HG03571 (cell line): ENCODE results near the gene GBP2.

Experiments
- ATAC-seq: cut with Tn5 transposase; IDR thresholded peaks from one replicate; pipeline ENCODE4 v1.9.1; 2021; ENCODE audit not compliant: unreplicated experiment

The GBP2 gene, protein sequence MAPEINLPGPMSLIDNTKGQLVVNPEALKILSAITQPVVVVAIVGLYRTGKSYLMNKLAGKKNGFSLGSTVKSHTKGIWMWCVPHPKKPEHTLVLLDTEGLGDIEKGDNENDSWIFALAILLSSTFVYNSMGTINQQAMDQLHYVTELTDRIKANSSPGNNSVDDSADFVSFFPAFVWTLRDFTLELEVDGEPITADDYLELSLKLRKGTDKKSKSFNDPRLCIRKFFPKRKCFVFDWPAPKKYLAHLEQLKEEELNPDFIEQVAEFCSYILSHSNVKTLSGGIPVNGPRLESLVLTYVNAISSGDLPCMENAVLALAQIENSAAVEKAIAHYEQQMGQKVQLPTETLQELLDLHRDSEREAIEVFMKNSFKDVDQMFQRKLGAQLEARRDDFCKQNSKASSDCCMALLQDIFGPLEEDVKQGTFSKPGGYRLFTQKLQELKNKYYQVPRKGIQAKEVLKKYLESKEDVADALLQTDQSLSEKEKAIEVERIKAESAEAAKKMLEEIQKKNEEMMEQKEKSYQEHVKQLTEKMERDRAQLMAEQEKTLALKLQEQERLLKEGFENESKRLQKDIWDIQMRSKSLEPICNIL

GRCh38 chr1:89125913-89126580, at the start of gene GBP2:
TSS of gene GBP2 (minus strand) at chr1:89126114. CDS start at chr1:89121966, 4,148 bp downstream.
- peak; percentile 75 for ATAC-seq

GRCh38 chr1:89174491-89174890, 48.6 kb upstream of the GBP2 start:
- ATAC-seq = no peak

DNA sequence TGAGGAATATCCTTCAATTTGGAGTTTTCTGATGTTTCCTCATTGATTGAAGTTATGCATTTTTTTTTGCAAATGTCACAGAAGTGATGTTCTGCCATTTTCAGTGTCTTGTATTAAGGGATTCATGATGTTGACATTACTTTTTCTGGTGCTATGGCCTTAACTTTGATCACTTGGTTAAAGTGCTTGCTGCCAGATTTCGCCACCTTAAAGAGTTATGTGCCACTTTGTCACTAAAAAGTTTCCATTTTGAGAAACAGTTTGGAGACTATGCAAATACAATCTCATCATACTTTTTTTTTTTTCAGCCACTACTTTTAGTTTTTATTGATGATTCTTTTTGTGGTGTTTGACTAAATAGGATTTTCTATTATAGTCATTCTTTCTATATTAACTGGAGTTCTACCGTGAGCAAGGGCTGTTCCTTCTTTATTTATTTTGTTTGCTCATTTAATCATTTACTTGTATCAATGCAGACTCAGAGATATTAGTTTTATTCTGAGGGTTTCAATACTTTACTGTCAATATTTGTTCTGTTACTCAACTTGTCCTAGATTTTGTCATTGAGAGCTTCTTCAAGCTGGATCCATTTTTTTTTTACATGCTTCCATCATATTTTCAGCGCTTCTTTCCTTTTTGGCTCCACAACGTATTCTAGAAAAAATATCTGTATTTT, 46.7 kb upstream of the GBP2 start:
- ATAC-seq = no peak

- ATAC-seq = no peak
Observed at GRCh38 chr1:89171067-89171438, 45.1 kb upstream of the GBP2 start.

GRCh38 chr1:89170170-89171066, 44.5 kb upstream of the GBP2 start:
- no peak for ATAC-seq

DNA sequence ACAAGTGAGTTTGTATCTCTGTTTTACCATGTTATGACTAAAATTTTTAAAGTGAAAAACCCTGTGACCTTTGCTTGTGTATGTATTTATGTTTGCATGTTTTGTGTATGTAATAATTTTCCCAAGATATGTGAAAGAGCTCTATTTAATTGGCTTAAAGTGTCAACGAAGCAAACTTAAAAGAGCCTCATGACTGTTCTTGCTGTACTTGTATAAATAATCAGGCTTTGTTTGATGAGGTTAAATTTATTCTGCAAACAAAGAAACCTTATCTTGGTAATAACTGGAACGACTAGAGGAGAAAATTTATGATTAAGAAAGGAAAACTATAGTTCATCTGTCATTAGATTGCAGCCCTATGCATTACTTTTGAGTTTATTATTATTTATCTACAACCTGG, 43.3 kb upstream of the GBP2 start:
- no peak for ATAC-seq

DNA sequence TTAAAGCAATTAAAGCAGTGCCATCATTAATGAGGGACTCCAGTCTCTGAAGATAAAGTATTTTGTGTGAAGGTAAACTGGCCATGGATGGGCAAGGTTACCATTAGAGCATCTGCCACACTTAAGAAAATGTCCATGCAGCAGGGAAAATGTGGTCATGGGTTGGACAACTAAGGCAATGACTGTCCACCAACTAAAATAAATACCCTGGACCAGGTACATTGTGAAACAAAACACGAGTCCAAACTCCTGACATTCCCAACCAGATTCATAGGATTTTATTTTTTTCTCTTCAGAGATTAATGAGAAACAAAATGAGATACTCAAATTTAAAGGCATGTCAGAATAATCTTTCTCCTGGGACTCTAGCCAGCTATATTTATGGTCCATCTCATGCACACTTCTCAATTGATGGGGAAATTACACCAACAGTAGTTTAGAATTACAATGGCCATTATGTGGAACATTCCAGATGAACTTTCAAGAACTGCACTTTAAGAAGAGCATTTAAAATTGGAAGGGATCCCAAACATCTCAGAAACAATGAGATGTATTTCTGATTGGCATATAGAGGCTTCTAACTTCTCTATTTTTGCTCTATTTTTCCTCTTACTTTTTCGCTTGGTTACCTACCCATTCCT, 41.8 kb upstream of the GBP2 start:
- ATAC-seq = no peak

GRCh38 chr1:89166705-89167104, 40.8 kb upstream of the GBP2 start:
- no peak for ATAC-seq

- no peak for ATAC-seq
Observed at GRCh38 chr1:89165811-89166210, 39.9 kb upstream of the GBP2 start.

DNA sequence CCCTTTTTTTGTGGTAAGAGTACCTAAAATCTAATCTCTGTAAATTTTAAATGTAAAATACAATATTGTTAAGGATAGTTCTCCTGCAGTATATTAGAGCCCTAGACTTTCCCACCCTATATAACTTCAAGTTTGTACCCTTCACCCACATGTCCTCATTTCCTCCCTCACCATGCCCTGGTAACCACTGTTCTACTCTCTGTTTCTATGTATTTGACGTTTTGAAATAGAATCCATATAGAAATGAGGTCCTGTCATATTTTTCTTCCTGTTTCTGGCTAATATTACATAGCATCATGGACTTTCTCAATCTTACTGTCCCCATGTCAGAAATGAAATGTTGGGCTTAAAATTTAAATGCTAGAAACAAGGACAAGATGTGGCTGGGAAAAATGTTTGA, 25.1 kb upstream of the GBP2 start:
- ATAC-seq = no peak

DNA sequence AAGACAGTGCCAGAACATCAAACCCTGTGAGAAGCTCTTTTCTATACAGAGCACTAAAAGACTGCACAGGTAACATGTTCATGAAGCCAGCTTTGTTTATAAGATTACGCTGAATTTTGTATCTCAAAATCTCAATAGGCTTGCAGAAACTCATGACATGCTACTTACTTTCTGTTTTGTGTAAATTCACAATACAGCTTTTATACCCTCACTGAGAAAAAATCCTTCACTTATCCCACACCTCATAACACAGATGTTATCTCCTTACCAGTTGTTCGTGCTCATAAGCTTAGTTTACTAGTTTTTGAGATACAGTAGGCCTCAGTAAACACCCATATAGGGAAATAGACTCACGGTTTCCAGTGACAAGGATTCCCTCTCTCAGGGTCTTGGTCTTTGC, 24.1 kb upstream of the GBP2 start:
- ATAC-seq = no peak

DNA sequence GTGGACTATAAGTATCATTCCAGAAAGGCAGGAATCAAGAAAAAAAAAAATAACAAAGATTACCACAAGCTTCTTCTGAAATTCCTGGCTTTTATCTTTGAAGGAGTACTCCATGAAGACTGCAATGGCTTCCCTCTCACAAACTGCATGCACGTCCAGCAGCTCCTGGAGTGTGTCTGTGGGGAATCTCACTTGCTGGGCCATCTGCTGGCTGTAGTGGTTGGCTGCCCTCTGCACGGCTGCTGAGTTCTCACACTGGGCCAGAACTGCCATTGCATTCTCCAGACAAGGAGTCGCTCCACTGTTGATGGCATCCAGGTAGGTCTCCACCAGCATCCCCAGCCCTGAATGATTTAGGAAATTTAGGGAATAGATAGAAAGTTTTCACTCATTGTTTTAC, 23.3 kb upstream of the GBP2 start:
- ATAC-seq = no peak

DNA sequence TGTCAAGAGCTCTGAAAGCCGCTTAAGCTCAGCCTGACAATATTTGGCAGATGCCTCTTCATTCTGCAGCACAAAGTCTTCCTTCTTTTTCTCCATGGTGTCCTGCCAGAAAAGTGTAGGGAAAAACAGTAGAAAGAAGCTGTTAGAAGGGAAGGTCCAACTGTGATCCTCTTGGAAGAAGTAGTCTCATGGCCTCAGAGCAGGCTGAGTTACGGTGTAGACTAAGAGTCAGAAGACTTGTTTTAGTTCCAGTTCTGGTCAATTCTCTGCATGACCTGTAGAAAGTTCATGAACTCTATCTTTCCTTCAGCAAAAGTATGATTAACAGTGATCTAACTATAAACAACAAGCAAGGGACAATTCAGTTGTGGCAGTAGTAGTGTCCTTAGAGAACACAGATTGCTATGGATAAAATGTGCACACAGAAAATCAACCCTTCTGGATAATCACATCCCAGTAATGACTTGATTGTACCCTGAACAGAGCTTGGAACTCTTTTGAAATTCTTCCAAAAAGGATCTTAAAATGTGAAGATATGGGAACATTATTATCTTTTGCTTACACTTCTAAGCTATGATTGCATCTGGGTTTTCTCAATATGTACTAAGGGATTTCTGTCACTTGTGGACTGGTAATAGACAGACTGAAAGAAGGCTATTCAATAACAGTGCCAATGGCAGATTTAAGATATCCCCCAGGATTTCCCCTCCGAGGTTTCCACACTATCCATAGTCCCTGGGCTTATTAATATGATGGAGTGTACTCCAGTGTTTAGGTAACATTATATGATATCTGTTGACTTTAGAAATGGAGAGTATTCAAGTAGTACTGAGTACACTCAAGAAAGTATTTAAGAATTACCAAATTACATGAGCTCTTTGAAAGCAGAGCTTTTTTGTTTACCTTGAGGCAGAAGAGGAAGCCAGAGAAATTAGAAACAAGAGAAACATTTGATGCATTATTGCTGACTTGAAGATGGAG, 22.1 kb upstream of the GBP2 start:
- ATAC-seq = no peak

DNA sequence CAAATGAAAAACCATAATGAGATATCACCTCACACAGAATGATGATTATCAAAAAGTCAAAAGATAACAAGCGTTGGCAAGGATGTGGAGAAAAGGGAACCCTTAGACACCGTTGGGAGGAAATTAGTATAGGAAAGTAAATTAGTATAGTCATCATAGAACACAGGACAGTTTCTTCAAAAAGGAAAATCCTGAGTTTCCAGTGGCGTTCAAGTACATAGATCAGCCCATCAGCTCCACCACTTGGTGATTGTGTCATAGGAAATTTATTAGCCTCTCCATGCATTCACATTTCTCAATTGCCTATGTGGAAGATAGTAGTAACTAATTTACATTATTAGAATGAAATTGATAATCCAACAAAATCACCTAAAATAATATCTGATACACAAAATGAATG, 20.8 kb upstream of the GBP2 start:
- ATAC-seq = no peak

- no peak for ATAC-seq
Observed at GRCh38 chr1:89143484-89143883, 17.6 kb upstream of the GBP2 start.

DNA sequence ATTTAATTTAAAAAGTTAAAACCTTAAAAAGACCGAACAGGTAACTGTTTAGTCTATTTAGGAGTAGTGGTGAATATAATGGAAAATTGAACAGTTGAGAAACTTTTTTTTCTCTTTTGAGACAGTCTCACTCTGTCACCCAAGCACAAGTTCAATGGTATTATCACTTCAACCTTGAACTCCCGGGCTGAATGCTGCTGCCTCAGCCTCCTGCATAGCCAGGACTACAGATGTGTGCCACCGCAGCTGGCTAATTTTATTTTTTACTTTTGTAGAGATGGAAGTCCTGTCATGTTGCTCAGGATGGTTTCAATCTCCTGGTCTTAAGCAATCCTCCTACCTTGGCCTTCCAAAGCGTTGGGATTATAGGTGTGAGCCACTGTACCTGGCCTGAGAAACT, 16.2 kb upstream of the GBP2 start:
- no peak for ATAC-seq

DNA sequence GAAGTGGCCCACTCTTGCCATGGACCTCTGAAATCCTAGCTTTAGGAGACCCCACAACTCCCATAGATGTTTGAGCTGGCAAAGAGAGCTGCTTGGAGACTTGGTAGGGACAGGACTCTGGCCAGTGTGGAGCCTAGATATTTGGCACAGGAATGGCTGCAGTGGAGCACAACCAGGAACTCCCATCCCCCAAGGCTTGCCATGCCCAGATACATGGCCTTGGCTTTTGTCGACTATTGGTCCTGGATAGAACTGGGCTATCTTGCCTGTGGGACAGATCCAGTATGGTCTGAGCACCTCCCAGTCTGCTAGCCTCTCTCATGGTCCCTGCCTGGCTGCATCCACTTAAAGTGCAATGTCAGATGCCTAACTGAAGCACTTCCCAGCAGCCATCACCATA, 7.8 kb upstream of the GBP2 start:
- ATAC-seq = no peak

DNA sequence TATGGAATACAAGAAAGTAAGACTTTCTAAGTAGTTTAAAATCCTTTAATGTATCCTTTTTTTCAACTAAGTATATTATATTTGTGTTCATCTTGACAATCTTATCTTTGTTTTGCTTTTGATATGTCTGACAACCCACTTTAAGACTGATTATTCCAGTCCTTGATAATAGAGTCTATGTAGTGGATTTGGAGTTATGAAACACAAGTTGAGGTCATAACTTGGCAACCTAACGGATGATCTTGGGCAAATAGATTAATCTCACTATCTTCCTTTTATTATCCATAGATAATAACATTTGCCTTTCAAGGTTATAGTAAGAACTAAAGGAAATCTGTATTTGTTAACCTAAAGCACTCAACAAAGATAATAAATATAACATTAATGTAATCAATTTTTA, 4.8 kb upstream of the GBP2 start:
- ATAC-seq = no peak

- no peak for ATAC-seq
Observed at GRCh38 chr1:89129911-89130310, 4.0 kb upstream of the GBP2 start.
